Calu3 (cell line): Measurements from ENCODE around the gene TSPAN31. TPM values are rescaled to one million over a fixed set of nuclear protein-coding genes. Genes with fewer than 3 reads are reported as not detected.
A peak's percentile ranks its signal among the peaks of the same experiment; 100 is the strongest.

ENCODE experiments used
- BruUV-seq: library from RNA; stranded (reverse); fragments of 400-500 nt; replicated peaks from 2 replicates; lab custom pipeline; 2021; lab: Mats Ljungman, UMichigan
- CTCF ChIA-PET: fragments of 300-600 bp; sonication (Branson Sonifier 250); formaldehyde crosslinking; loops from one replicate; lab custom pipeline; 2022; ENCODE audit warnings: antibody characterized with exemption; lab: Charles Lee
- DNase-seq: peaks from one replicate; pipeline ENCODE4 v3.0.0; 2022
- H3K27ac Mint-ChIP-seq: one replicate; pipeline ENCODE4 v1.8.0; 2022; ENCODE audit warnings: mixed read lengths; ENCODE audit not compliant: unreplicated experiment
- H3K27me3 Mint-ChIP-seq: one replicate; pipeline ENCODE4 v1.8.0; 2022; ENCODE audit warnings: mixed read lengths; ENCODE audit not compliant: unreplicated experiment
- H3K36me3 Mint-ChIP-seq: one replicate; pipeline ENCODE4 v1.8.0; 2022; ENCODE audit warnings: mild to moderate bottlenecking, moderate library complexity, mixed read lengths; ENCODE audit not compliant: insufficient read depth, unreplicated experiment
- H3K4me1 Mint-ChIP-seq: one replicate; pipeline ENCODE4 v1.8.0; 2022; ENCODE audit warnings: mild to moderate bottlenecking, low read depth, mixed read lengths; ENCODE audit not compliant: unreplicated experiment
- H3K4me3 Mint-ChIP-seq: one replicate; pipeline ENCODE4 v1.8.0; 2022; ENCODE audit warnings: mild to moderate bottlenecking, low read depth, moderate library complexity, mixed read lengths; ENCODE audit not compliant: unreplicated experiment
- H3K9me3 Mint-ChIP-seq: one replicate; pipeline ENCODE4 v1.8.0; 2022; ENCODE audit warnings: low read depth, mixed read lengths; ENCODE audit not compliant: unreplicated experiment
- intact Hi-C: fragments of 100-400 bp; cut with micrococcal nuclease; formaldehyde crosslinking; loops from one replicate; pipeline ENCODE4 v1.10.0; 2022; ENCODE audit not compliant: unreplicated experiment
- total RNA-seq: library from RNA; stranded (reverse); gene quantifications from 2 replicates; pipeline ENCODE4 v1.2.3, GENCODE V29; 2022
- TF ChIP-seq, protein P1 (sequence below): fragments of 200-600 bp; IDR thresholded peaks from one replicate; pipeline ENCODE4 v1.8.0; 2022; ENCODE audit warnings: antibody characterized with exemption; ENCODE audit not compliant: unreplicated experiment

TSPAN31 gene
- total RNA-seq, 1 experiment from 2014 or later = 40.2 TPM

DNA sequence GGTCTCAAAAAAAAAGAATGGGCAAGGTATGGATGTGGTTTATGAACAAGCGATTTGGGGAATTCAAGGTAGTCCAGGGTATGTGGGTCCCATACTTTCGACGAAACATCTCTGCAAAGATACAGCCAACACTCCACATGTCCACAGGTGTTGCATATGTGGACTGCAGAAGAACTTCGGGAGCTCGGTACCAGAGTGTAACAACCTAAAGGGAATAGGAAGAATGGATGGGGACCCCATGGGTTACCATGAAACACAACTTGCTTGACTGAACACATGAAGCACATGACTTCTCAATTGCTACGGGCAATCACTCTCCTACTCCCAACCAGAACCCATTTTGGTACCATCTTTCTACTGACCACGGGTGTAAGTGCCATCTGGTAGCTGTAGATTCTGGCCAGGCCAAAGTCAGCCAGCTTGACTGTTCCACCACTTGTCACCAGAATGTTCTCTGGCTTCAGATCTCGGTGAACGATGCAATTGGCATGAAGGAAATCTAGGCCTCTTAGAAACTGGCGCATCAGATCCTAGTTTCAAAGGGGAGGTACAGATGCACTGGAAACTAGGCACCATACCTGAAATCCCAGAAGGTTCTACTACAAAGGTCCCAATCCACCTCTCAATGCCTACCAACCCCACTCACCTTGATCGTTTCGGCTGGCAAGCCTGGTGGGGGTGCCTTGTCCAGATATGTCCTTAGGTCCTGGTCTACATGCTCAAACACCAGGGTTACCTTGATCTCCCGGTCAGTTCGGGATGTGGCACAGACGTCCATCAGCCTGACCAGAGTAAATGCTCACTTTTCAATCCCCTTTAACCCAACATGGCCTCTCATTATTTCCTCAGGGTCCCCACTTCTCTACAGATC lies 6.0 kb downstream of the TSPAN31 start:
- Mint-ChIP-seq H3K36me3 (peaks cover 75% of the 10 kb centered on the region), H3K27me3 (no peaks in the 10 kb centered on the region), H3K4me1 (peaks cover 48% of the 10 kb centered on the region), H3K27ac (peak overlapping the region; percentile 90), H3K9me3 (no peaks in the 10 kb centered on the region), H3K4me3 (peak overlapping the region; percentile 99)
- TF ChIP-seq, protein P1, sequence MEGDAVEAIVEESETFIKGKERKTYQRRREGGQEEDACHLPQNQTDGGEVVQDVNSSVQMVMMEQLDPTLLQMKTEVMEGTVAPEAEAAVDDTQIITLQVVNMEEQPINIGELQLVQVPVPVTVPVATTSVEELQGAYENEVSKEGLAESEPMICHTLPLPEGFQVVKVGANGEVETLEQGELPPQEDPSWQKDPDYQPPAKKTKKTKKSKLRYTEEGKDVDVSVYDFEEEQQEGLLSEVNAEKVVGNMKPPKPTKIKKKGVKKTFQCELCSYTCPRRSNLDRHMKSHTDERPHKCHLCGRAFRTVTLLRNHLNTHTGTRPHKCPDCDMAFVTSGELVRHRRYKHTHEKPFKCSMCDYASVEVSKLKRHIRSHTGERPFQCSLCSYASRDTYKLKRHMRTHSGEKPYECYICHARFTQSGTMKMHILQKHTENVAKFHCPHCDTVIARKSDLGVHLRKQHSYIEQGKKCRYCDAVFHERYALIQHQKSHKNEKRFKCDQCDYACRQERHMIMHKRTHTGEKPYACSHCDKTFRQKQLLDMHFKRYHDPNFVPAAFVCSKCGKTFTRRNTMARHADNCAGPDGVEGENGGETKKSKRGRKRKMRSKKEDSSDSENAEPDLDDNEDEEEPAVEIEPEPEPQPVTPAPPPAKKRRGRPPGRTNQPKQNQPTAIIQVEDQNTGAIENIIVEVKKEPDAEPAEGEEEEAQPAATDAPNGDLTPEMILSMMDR = no peak
- no peak for DNase-seq
- CTCF ChIA-PET = no interaction called here
- intact Hi-C loops = no loop called here
- no TSS peak for BruUV-seq

DNA sequence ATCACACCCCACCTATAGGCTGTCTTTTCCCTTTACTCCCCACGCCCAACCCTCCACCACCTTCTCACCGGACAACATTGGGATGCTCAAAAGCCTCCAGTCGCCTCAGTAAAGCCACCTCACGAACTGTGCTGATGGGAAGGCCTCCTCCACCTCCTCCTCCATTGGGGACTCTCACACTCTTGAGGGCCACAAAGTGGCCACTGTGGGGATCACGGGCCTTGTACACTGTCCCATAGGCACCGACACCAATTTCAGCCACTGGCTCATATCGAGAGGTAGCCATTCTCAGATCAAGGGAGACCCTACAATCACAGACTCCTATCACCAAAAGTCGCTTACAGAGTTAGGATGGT lies 6.6 kb downstream of the TSPAN31 start:
- Mint-ChIP-seq H3K4me1 (peaks cover 47% of the 10 kb centered on the region), H3K4me3 (peak overlapping the region; percentile 99), H3K9me3 (no peaks in the 10 kb centered on the region), H3K27ac (peak overlapping the region; percentile 90), H3K36me3 (peaks cover 75% of the 10 kb centered on the region), H3K27me3 (no peaks in the 10 kb centered on the region)
- intact Hi-C loops = no loop called here
- TF ChIP-seq, protein P1 = no peak
- CTCF ChIA-PET = no interaction called here
- no TSS peak for BruUV-seq
- DNase-seq = no peak

DNA sequence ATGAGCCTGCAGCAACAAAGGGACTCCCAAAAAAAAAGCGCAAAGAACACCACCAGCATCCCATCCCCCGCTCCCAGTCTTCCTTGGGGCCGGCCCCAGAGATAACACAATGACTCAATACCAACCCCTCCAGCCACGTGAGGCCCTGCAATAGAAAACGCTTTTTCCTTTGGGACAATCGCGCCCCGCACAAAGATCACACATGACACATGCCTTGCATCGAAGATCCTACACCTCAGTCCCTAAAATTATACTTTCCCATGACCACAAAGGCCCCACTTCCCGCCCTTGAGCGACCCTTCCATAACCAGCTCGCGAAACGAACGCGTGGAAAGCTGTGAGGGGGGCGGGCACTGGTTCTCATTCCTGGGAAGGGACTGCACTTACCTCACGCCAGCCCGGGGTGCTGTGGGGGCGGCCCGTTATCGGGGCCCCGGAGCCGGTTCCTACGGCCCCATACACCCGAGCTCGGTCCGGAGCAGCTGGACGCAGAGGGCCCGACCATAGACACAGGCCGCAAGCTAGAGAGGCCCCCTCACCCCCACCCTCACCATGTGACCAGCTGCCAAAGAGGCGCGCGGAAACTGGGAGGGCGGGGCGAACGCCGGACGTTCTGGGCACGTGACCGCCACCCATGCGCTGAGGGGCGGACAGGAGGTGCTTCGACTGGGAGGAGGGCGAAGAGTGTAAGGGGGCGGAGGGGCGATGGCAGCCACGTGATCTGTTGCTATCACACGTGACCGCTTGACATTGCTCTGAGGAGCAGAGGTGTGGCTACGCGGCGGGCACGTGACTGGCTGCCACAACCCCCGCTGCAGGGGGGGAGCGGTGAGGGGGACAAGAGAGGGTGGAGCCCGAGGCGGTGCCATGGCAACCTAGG lies 7.2 kb downstream of the TSPAN31 start, which contains the start of gene CDK4:
Gene CDK4 (minus strand): TSS at position 523 of the 880 bp plus-strand sequence. CDS start 593 bp downstream, outside the sequence.
- Mint-ChIP-seq H3K27ac (peak within 1 kb of the TSS; percentile 90), H3K9me3 (no peaks in the 10 kb centered on the region), H3K4me3 (peak within 1 kb of the TSS; percentile 99), H3K4me1 (peaks cover 48% of the 10 kb centered on the region), H3K36me3 (peaks cover 75% of the 10 kb centered on the region), H3K27me3 (no peaks in the 10 kb centered on the region)
- intact Hi-C loops = no loop called here
- TF ChIP-seq, protein P1 = no peak
- DNase-seq = peak; percentile 99
- TSS peak; percentile 69 for BruUV-seq
- CTCF ChIA-PET = no interaction called here

DNA sequence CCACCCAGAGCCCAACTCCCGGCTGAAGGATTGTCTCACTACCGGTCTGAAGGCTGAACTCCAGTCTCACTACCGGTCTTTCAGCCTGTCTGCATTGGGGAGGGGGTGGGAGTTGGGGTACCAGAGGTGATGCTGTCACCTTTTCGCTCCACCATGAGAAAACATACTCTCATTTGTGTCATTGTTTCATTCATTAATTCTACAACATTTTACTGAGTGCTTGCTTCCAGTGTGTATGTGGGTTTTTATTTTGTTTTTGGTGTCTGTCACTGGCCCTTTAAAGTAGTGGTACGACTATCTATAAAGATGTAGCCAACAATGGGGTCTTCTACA lies 7.8 kb downstream of the TSPAN31 start:
- intact Hi-C loops = no loop called here

More for the DNA sequence above, 7.8 kb downstream of the TSPAN31 start:
- BruUV-seq = no TSS peak
- H3K9me3 Mint-ChIP-seq = no peaks in the 10 kb centered on the region
- H3K27me3 Mint-ChIP-seq = no peaks in the 10 kb centered on the region
- H3K4me1 Mint-ChIP-seq = peaks cover 48% of the 10 kb centered on the region
- CTCF ChIA-PET = no interaction called here
- peak overlapping the region; percentile 99 for H3K4me3 Mint-ChIP-seq
- H3K27ac Mint-ChIP-seq = peak overlapping the region; percentile 90
- peaks cover 73% of the 10 kb centered on the region for H3K36me3 Mint-ChIP-seq
- TF ChIP-seq, protein P1 = no peak
- no peak for DNase-seq
